AG08396 (cell line): ENCODE measurements around the gene KIR2DL1.
"Not testable (repeated sequence)": the region's sequence is repeated elsewhere in the genome, so short reads cannot be mapped to it uniquely, and the experiment has no call there.

ENCODE experiments used
- DNase-seq: peaks from one replicate; pipeline ENCODE4 v3.0.0; 2012; ENCODE audit warnings: low spot score, mixed read lengths

Gene KIR2DL1

DNA sequence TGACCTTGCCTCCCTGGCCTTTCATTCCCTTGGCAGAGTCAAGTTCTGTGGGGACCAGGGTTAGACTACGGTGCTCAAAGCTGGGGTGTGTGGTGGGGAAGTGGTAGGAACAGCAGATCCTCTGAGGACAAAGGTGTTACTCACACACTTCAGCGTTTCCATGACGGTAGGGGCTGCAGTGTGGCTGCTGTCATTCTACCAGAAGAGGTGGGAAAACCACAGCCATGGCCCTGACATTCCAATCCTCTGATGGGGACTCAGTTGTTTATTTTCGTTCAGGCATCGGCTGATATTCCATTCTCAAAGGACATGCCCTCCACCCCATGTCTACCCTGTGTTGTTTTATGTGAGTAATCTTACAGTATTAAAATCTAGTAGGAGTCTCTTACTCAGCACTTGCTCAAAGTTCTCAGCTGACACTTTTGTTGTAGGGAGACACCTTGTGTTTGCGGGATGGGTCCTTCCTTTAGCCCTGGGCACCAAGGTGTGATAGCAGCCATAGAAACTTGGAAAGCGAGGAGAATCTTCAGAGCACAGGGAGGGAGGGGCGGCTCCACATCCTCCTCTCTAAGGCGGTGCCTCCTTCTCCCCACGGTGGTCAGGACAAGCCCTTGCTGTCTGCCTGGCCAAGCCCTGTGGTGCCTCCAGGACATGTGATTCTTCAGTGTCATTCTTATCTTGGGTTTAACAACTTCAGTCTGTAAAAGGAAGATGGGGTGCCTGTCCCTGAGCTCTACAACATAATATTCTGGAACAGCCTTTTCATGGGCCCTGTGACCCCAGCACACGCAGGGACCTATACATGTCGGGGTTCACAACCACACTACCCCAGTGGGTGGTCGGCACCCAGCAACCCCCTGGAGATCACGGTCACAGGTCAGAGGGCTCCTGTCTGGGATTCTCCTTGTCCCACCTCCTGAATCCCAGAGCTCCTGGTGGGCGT lies 1.7 kb downstream of the KIR2DL1 start:
- not testable (repeated sequence) for DNase-seq

DNA sequence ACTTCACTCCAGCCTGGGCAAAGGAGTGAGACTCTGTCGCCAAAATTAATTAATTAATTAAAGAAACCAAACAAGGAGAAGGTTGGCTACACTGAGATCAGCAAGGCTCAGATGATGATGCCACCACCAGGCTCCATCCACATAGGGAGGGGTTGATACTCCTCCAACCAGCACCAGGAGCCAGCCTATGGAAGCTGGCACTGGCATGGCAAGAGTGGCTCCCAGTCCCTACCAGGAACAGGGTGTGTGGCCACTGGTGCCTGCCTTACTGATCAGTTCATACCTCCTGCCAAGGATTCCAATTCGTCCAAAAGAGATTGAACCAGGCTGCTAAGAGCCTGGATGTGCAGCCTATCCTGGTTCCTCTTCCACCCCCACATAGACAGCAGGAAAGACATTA lies 3.1 kb downstream of the KIR2DL1 start:
- not testable (repeated sequence) for DNase-seq

DNA sequence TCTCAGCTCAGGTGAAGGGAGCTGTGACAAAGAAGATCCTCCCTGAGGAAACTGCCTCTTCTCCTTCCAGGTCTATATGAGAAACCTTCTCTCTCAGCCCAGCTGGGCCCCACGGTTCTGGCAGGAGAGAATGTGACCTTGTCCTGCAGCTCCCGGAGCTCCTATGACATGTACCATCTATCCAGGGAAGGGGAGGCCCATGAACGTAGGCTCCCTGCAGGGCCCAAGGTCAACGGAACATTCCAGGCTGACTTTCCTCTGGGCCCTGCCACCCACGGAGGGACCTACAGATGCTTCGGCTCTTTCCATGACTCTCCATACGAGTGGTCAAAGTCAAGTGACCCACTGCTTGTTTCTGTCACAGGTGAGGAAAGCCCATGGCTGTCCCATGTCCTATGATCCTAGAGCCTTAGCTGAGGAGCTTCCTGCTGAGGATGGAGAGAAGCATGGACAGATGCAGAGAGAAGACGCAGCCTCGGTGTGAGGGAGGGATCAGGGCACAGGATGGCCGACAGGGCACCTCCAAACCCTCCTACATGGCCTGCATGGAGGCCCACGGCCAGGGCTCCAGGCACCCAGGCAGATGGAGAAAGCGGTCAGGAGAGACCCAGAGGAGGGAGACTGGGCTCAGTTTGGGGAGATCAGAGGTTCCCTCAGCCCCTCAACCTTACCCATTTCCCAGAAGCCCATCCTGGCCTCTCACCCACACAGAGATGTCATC lies 5.7 kb downstream of the KIR2DL1 start:
- DNase-seq = not testable (repeated sequence)

DNA sequence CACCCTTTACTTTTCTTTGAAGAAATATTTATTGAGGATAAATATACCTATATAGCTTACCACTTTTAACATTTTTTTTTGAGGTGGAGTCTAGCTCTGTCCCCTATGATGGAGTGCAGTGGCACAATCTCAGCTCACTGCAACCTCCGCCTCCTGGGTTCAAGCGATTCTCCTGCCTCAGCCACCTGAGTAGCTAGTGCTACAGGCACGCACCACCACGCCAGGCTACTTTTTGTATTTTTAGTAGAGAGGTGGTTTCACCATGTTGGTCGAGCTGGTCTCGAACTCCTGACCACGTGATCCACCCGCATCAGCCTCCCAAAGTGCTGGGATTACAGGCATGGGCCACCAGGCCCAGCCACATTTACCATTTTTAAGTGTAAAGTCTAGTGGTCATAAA lies 6.2 kb downstream of the KIR2DL1 start:
- not testable (repeated sequence) for DNase-seq

DNA sequence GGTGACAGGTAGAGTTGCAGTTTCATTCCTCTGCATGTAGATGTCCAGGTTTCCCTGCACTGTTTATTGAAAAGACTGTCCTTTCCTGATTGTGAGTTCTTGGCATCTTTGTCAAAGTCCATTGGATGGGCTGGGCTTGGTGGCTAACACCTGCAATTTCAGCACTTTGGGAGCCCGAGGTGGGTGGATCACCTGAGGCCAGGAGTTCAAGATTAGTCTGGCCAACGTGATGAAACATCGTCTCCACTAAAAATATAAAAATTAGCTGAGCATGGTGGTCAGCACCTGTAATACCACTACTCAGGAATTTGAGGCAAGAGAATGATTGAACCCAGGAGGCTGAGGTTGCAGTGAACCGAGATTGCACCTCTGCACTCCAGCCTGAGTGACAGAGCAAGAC lies 8.3 kb downstream of the KIR2DL1 start:
- not testable (repeated sequence) for DNase-seq

DNA sequence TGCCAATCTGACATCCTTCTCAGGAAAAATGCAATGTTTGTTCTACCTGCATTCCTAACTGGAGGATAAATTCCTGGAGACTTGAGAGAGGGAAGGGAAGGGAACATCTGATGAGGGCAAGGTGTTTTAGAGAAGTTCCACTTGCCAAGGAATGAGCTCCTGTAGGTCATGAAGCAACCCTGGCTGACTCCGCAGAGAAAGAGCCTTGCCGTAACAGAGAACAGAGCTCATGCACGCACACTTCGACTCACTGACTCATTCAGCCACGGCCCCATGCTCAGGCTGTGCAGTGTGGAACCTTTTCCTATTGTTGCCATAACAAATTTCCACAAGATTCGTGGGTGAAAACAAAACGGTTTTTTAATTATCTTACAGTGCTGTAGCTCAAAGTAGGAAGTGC lies 9.3 kb downstream of the KIR2DL1 start:
- DNase-seq = not testable (repeated sequence)

DNA sequence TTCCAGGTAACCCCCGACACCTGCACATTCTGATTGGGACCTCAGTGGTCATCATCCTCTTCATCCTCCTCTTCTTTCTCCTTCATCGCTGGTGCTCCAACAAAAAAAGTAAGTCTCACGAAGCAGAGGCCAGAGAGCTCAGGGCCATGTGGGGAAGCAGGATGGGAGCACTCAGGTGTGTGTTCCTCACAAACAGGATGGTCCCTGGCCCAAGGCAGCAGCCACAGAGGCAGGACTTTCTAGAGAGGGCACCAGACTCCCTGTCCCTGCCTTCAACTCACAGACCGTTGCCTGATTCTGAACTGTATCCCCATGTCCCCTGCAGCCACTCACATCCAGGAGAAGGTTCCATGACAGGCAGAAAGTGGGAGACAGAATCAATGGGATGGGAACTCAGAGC lies 13.3 kb downstream of the KIR2DL1 start:
- DNase-seq = not testable (repeated sequence)

DNA sequence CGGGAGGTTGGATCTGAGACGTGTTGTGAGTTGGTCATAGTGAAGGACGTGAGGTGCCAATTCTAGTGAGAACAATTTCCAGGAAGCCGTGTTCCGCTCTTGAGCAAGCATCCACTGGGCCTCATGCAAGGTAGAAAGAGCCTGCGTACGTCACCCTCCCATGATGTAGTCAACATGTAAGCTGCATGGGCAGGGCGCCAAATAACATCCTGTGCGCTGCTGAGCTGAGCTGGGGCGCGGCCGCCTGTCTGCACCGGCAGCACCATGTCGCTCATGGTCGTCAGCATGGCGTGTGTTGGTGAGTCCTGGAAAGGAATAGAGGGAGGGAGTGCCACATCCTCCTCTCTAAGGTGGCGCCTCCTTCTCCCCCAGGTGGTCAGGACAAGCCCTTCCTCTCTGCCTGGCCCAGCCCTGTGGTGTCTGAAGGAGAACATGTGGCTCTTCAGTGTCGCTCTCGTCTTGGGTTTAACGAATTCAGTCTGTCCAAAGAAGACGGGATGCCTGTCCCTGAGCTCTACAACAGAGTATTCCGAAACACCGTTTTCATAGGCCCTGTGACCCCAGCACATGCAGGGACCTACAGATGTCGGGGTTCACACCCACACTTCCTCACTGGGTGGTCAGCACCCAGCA lies 16.6 kb downstream of the KIR2DL1 start:
- not testable (repeated sequence) for DNase-seq

DNA sequence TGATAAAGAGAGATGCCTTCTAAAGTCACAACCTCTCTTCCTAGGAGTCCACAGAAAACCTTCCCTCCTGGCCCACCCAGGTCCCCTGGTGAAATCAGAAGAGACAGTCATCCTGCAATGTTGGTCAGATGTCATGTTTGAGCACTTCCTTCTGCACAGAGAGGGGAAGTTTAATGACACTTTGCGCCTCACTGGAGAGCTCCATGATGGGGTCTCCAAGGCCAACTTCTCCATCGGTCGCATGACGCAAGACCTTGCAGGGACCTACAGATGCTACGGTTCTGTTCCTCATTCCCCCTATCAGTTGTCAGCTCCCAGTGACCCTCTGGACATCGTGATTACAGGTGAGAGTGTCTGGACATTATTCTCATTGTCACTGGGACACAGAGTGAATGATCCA lies 18.6 kb downstream of the KIR2DL1 start:
- not testable (repeated sequence) for DNase-seq

DNA sequence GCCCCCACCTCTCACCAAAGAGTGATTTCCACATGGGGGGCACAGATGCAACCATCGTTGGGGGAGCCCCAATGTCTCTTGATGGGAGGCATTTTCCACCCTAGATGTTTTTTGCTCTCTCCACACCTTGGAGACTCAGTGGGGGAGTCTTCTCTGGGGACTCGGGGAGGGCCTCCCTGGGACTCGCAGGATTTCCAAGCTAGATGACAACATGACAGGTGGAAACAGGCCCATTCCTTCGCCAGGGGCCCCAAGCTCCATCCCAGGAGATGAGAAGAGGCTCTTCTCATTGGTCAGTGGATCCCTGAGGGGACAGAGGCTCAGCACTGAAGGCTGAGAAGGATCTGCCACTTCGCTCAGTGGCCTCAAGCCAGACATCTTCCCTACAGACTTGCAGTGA lies 21.1 kb downstream of the KIR2DL1 start:
- DNase-seq = no peak

DNA sequence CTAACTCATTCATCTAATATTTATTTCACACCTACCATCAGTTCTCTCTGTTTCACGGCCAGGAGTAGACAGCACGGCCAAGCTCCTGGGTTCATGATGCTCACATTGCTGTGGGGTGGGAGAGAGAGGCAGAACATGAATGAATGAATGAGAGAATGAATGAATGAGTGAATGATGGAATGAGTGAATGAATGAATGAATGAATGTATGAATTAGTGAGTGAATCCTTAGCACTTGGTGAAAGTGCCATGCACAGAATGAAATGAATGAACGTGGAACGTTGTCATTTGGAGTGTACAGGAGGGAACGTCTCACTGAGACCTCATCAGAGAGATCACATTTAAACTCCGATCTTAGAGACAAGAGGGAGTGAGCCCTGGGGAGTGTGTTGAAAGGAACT lies 21.9 kb downstream of the KIR2DL1 start:
- DNase-seq = no peak

DNA sequence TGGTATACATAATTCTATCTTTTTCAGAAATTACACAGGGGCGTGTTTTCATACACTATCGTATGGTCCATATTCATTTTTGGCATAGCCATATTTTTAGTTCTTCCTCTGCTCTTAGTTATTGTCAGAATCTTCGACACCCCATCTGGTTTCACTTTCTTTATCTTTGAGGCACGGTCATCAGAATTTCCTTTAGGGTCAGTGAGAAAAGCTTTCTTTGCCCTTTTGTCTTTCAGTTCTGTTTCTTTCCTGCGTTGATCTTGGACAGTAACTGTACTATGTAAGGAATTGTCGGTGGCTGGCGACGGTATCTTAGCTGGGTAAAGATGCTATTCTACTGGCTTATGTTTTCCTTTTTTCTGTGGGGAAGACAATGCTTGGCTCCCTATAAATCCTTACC lies 23.2 kb downstream of the KIR2DL1 start:
- no peak for DNase-seq

DNA sequence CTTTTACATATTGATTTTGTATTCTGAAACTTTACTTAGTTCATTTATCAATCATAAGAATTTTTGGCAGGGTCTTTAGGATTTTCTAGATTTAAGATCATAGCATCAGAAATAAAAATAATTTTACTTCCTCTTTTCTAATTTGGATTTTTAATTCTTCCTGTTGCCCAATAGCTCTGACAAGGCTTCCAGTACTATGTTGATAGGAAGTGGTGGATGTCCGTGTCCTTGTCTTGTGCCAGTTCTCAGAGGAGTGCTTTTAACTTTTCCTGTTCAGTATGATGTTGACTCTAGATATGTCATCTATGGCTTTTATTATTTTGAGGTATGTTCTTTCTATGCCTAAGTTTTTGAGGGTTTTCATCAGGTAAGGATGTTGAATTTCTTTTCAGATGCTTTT lies 26.2 kb downstream of the KIR2DL1 start:
- no peak for DNase-seq

DNA sequence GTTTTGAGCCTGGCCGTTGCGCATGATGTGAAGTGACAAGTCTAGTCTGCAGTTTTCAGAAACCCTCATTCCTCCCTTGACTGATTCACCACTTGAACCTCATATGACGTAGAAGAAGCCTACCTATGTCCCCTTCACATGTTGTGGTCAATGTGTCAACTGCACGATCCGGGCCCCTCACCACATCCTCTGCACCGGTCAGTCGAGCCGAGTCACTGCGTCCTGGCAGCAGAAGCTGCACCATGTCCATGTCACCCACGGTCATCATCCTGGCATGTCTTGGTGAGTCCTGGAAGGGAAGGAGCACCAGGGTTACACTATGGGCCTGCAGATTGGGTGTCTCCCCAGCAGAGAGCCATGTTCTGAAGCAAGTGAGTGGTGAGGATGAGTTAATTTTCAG lies 33.8 kb downstream of the KIR2DL1 start, which contains the start of gene KIR2DL4:
TSS of gene KIR2DL4 (plus strand) at position 201 of the 400 bp plus-strand sequence. CDS start at position 243, 42 bp downstream.
- DNase-seq = no peak

DNA sequence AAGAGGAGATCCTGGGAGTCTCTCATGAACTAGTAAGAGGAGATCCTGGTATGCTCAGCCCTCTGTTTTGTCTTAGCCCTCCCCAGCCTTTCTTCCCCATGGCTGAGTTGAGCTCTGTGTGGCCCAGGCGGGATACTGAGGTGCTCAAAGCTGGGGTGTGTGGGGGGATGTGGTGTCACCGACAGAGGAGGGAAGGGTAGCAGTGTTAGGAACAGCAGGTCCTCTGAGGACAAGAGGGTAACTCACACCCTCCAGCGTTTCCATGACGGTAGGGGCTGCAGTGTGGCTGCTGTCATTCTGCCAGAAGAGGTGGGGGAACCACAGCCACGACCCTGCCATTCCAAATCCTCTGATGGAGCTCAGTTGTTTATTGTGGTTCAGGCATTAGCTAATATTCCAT lies 34.5 kb downstream of the KIR2DL1 start:
- no peak for DNase-seq

DNA sequence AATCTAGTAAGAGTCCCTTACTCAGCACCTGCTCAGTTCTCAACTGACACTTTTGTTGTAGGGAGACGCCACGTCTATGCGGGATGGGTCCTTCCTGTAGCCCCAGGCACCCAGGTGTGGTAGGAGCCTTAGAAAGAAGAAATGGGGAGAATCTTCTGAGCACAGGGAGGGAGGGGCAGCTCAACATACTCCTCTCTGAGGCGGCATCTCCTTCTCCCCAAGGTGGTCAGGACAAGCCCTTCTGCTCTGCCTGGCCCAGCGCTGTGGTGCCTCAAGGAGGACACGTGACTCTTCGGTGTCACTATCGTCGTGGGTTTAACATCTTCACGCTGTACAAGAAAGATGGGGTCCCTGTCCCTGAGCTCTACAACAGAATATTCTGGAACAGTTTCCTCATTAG lies 35.0 kb downstream of the KIR2DL1 start:
- DNase-seq = no peak

DNA sequence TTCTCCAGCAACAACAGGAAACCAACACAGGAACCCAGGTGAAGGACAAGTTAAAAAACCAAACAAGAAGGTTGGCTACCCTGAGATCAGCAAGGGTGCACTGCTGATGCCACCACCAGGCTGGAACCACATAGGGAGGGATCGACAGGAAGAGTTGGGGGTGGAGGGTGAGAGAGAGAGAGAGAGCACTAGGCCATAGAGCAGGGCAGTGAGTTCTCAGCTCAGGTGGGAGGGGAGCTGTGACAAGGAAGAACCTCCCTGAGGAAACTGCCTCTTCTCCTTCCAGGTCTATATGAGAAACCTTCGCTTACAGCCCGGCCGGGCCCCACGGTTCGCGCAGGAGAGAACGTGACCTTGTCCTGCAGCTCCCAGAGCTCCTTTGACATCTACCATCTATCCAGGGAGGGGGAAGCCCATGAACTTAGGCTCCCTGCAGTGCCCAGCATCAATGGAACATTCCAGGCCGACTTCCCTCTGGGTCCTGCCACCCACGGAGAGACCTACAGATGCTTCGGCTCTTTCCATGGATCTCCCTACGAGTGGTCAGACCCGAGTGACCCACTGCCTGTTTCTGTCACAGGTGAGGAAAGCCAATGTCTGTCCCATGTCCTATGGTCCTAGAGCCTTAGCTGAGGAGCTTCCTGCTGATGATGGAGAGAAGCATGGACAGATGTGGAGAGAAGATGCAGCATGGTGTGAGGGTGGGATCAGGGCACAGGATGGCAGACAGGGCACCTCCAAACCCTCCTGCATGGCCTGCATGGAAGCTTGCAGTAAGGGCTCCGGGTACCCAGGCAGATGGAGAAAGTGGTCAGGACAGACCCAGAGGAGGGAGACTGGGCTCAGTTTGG lies 36.3 kb downstream of the KIR2DL1 start:
- DNase-seq = no peak

DNA sequence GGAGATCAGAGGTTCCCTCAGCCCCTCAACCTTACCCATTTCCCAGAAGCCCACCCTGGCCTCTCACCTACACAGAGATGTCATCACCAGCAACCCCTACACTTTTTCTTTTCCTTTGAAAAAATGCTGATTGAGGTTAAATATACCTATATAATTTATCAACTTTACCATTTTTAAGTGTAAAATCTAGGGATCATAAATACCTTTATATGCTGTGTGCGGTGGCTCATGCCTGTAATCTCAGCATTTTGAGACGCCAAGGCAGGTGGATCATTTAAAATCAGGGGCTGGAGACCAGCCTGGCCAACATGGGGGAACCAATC lies 36.9 kb downstream of the KIR2DL1 start:
- DNase-seq = no peak

DNA sequence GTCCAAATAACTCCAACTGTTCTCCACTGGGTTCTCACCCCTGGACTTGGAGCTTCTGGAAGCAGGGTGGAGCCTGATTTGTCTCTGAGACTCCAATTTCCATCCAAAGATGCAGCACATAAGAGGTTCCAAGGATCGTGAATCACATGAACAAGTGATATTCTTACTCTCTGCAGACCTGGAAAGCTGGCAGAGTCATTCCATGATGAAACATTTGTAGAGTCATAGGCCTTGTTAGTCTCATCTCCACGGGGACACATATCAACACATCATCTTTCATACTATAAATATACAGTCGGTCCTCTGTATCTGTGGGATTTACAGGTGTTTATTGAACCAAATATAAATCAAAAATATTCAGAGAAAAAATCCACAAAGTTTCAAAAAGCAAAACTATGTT lies 45.0 kb downstream of the KIR2DL1 start:
- not testable (repeated sequence) for DNase-seq

DNA sequence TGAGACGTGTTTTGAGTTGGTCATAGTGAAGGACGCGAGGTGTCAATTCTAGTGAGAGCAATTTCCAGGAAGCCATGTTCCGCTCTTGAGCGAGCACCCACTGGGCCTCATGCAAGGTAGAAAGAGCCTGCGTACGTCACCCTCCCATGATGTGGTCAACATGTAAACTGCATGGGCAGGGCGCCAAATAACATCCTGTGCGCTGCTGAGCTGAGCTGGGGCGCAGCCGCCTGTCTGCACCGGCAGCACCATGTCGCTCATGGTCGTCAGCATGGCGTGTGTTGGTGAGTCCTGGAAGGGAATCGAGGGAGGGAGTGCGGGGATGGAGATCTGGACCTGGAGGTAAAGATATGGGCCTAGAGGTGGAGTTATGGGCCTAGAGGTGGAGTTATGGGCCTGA lies 46.7 kb downstream of the KIR2DL1 start, which contains the start of gene KIR3DL1:
TSS of gene KIR3DL1 (plus strand) at position 218 of the 400 bp plus-strand sequence.
- DNase-seq = not testable (repeated sequence)

DNA sequence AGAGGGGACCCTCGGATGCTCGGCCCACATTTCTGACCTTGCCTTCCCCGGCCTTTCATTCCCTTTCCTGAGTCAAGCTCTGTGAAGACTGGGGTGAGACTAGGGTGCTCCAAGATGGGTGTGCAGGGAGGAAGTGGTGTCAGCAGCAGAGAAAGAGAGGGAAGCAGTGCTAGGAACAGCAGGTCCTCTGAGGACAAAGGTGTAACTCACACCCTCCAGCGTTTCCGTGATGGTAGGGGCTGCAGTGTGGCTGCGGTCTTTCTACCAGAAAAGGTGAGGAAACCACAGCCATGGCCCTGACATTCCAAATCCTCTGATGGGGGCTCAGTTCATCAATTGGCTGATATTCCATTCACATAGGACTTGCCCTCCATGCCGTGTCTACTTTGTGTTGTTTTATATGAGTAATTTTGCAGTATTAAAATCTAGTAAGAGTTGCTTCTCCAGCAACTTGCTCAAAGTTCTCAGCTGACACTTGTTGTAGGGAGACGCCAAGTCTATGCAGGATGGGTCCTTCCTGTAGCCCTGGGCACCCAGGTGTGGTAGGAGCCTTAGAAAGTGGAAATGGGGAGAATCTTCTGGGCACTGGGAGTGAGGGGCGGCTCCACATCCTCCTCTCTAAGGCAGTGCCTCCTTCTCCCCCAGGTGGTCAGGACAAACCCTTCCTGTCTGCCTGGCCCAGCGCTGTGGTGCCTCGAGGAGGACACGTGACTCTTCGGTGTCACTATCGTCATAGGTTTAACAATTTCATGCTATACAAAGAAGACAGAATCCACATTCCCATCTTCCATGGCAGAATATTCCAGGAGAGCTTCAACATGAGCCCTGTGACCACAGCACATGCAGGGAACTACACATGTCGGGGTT lies 48.3 kb downstream of the KIR2DL1 start:
- no peak for DNase-seq
